GM21423 (cell line): Measurements from ENCODE around the gene HEY2.
"Not testable (repeated sequence)": the region's sequence is repeated elsewhere in the genome, so short reads cannot be mapped to it uniquely, and the experiment has no call there.

Experiments used
- ATAC-seq: cut with Tn5 transposase; IDR thresholded peaks from one replicate; pipeline ENCODE4 v1.9.1; 2021; ENCODE audit warnings: mild to moderate bottlenecking, moderate library complexity; ENCODE audit not compliant: unreplicated experiment

HEY2 gene

DNA sequence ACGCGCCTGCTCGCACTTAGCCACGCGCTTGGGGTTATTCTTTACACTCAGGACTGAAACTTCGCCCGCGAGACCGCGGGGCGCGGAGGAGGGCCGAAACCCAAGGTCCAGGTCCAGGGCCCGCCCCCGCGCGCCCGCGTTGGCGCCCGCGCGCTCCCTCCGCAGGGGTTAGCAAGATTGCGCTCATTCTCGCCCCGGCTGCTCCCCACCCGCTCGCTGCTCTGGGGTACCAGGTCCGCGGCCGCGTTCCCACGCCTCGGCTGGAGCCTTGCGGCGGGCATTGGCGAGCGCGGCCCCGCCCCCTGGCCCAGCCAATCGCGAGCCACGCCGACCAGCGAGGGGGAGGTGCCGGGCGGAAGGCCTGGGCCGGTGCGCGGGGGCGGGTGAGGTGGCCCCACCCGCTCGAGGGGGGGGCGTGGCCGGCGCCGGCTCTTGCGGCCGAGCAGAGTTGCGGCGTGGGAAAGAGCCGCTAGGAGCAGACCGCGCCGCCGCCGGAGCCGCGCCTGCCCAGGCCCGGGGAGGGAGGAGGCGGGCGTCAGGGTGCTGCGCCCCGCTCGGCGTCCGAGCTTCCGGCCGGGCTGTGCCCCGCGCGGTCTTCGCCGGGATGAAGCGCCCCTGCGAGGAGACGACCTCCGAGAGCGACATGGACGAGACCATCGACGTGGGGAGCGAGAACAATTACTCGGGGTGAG, at the start of gene HEY2:
TSS of gene HEY2 (plus strand) at position 460 of the 692 bp plus-strand sequence. CDS start at position 605, 145 bp downstream.
- ATAC-seq = peak; percentile 83

GRCh38 chr6:125700581-125701353, 48.7 kb upstream of the HEY2 start:
- ATAC-seq = no peak

DNA sequence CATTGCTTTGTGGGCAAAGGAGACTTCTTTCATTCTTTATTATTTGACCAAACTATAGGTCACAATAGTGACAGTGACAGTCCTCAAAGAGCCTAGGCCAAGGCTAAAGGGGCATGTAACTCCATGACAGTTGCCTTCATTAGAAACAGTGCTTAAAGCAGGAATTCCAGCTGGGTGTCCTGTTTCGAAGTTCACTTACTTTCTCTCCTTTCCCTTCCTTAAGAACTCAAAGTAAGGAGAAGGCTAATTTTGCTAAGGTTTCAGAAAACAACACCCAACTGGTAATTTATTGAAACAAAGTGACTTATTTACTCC, 48.1 kb upstream of the HEY2 start:
- ATAC-seq = no peak

GRCh38 chr6:125703882-125704281, 45.5 kb upstream of the HEY2 start:
- ATAC-seq = not testable (repeated sequence)

GRCh38 chr6:125707615-125708243, 41.7 kb upstream of the HEY2 start:
- ATAC-seq = no peak

- no peak for ATAC-seq
Observed at GRCh38 chr6:125711013-125711675, 38.3 kb upstream of the HEY2 start.

GRCh38 chr6:125714441-125715090, 34.9 kb upstream of the HEY2 start:
- ATAC-seq = peak; percentile 58

DNA sequence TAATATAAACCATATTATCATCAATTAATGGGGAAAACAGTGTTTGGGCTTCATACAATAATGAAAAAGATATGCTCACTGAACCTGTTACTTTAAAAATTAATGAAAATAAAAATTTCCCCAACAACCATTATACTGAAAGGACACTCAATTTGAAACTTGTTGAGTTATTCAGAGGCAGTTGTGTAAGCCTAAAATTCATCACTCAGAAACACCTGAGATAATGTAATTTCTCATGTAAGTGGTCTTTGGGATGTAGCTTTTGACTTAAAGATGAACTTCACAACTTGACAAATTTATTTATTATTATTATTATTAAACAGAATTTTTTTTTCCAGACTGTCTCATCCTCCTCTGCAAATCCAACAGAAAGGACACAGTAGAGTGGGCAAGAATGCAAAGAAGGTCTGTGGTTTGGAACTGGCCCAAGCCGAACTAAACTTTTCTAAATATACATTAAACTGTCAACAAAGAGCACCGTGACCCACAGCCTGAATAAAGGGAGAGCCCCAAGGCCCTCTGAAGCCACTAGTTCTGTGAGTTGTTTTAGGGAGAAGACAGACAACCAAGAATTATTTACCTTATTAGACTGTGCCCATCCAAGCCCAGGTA, 32.2 kb upstream of the HEY2 start:
- ATAC-seq = peak; percentile 80

DNA sequence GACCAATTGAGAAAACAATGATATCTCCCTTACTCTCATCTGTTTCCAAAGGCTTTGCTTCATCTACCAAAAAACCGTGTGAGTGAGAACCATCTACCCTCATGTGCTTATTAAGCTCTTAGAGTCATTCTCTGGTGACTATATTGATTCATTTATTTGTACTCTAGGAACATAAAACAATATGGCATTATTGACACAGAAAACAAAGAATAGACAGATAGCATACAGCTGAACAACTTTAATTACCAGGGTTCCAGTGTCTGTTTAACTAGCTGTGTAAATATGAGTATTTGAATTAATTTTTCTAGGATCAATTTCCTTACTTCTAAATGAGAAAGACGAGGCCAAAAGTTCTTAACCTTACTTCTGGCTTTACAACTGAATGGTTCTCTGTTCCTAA, 31.3 kb upstream of the HEY2 start:
- ATAC-seq = no peak

- no peak for ATAC-seq
Observed at GRCh38 chr6:125722886-125723285, 26.5 kb upstream of the HEY2 start.

DNA sequence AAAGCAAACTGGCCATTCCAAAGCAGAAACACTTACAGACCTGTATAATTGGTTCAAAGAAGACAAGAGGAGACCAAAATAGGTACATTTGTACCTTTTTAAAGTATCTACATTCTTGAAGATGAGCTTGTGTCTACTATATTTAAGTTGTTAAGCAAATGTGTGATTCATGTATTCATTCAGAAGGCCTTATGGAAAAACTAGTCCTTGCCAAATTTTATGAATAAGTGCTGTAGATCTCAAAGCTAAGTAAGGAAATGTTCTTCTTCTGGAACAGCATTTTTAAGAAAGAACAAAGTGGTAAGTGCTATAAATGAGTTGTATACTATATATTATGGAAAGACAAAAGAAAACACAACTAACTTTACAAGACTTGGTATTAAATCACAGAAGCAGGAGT, 22.2 kb upstream of the HEY2 start:
- ATAC-seq = no peak

DNA sequence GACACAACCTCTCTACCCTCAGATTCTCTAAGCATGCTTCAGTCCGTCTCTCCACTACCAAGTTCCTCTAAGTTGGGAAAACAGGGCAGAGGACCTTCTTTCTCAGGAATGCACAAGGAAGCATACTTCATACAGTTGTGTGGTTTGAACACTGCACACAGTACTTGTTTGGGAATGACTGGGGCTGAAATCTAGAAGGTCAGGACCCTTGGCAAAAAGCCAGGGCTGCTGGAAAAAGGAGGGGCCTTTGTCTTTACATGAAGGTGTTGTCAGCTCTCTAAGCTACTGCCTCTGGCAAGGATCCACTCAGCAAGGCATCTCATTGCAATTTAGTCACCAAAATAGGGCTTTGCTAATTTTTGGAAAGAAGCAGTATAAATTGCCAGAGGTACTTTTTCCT, 20.7 kb upstream of the HEY2 start:
- no peak for ATAC-seq

DNA sequence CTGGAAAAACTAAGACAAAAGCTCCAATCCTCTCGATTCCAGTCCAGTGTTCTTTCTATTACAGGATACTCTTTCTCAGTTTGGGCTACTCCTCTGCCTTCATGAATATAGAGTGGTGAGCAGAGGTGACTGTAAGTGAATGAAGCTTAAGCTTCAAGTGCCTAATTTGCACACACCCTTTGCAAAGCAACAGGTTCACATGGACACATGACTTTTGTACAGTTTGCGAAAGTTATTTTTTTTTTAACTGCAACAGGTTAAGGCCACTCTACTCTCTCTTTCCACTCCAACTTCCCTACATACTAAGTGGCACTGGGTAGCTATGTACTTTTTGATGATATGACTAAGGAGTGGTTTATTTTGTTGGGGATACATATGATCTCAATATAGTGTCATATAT, 19.4 kb upstream of the HEY2 start:
- ATAC-seq = no peak

- no peak for ATAC-seq
Observed at GRCh38 chr6:125732398-125732797, 17.0 kb upstream of the HEY2 start.

- ATAC-seq = no peak
Observed at GRCh38 chr6:125733516-125734300, 15.7 kb upstream of the HEY2 start.

DNA sequence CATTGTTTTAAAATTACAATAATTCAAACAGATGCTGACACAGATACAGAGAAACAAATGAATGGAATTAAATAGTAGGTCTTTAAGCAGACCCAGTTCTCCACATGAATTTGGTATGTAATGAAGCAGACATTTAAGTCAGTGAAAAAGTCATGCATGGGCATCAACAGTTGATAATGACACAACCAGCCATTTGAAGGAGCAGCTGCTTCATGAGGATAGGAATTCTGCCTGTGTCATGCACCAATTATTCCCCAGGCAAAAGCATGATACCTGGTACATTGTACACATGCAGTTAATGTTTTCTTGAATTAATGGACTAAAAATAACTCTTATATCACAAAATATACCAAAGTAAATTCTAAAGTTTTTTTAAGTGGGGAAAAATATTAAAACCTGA, 11.2 kb upstream of the HEY2 start:
- no peak for ATAC-seq

- no peak for ATAC-seq
Observed at GRCh38 chr6:125739364-125739763, 10.1 kb upstream of the HEY2 start.

DNA sequence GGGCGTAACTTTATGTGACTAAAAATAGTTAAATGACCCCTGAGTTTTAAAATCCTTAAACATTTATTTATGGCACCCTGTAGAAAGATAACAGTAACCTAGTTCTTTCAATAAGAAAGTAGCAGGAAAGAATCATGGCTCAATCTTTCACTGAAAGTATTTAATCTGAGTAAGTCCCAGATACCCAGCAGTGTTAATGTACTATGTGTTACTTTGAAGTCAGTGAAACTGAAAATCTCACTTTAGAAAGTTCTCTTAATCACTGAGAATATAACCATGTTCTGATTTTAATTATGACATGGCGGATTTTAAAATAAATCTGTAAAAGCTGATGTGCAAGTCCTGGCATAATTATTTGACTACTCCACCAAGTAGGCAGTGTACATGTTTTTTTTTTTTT, 8.1 kb upstream of the HEY2 start:
- ATAC-seq = no peak

- ATAC-seq = no peak
Observed at GRCh38 chr6:125742024-125742423, 7.4 kb upstream of the HEY2 start.
